ENCODE results near the gene APOBEC3F.
"Not testable (repeated sequence)": the region's sequence is repeated elsewhere in the genome, so short reads cannot be mapped to it uniquely, and the experiment has no call there.

APOBEC3F gene

DNA sequence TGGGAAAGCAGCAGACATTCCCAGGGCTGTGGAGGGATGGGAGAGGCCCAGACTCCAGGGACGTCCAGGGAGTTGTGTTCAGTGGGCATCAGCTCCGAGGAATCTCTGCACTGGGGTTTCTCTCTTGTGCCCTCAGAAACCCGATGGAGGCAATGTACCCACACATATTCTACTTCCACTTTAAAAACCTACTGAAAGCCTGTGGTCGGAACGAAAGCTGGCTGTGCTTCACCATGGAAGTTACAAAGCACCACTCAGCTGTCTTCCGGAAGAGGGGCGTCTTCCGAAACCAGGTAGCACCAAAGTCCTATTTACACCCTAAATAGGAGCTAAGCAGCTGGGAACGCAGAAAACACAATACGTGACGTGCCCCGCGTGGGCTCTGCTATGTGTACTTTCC is 11.4 kb upstream of the APOBEC3F start:
- ATAC-seq = no peak
- TF ChIP-seq CSDC2 (CRISPR knock-in tag; IDR thresholded peaks at IDR 0.05) (no peak), TOX (CRISPR knock-in tag; IDR thresholded peaks at IDR 0.05; ENCODE audit: borderline replicate concordance) (no peak)
- TF ChIP-seq, protein P1, sequence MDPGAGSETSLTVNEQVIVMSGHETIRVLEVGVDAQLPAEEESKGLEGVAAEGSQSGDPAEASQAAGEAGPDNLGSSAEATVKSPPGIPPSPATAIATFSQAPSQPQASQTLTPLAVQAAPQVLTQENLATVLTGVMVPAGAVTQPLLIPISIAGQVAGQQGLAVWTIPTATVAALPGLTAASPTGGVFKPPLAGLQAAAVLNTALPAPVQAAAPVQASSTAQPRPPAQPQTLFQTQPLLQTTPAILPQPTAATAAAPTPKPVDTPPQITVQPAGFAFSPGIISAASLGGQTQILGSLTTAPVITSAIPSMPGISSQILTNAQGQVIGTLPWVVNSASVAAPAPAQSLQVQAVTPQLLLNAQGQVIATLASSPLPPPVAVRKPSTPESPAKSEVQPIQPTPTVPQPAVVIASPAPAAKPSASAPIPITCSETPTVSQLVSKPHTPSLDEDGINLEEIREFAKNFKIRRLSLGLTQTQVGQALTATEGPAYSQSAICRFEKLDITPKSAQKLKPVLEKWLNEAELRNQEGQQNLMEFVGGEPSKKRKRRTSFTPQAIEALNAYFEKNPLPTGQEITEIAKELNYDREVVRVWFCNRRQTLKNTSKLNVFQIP (CRISPR knock-in tag; IDR thresholded peaks at IDR 0.05; ENCODE audit: borderline replicate concordance, low read depth) = no peak

DNA sequence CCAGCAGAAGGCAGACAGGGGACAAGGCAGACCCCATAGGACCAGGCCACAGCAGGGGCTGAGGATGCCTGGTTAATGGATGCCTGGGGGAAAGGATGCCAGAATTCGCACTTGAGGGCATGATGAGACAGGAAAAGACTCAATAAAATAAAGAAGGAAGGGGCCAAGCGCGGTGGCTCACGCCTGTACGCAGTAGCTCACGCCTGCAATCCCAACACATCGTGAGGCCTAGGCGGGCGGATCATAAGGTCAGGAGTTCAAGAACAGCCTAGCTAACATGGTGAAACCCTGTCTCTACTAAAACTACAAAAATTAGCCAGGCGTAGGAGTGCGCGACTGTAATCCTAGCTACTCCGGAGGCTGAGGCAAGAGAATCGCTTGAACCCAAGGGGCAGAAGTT is 10.0 kb upstream of the APOBEC3F start:
- TF ChIP-seq ZC3H10 (CRISPR knock-in tag; IDR thresholded peaks at IDR 0.05) = no peak
- no peak for ATAC-seq

DNA sequence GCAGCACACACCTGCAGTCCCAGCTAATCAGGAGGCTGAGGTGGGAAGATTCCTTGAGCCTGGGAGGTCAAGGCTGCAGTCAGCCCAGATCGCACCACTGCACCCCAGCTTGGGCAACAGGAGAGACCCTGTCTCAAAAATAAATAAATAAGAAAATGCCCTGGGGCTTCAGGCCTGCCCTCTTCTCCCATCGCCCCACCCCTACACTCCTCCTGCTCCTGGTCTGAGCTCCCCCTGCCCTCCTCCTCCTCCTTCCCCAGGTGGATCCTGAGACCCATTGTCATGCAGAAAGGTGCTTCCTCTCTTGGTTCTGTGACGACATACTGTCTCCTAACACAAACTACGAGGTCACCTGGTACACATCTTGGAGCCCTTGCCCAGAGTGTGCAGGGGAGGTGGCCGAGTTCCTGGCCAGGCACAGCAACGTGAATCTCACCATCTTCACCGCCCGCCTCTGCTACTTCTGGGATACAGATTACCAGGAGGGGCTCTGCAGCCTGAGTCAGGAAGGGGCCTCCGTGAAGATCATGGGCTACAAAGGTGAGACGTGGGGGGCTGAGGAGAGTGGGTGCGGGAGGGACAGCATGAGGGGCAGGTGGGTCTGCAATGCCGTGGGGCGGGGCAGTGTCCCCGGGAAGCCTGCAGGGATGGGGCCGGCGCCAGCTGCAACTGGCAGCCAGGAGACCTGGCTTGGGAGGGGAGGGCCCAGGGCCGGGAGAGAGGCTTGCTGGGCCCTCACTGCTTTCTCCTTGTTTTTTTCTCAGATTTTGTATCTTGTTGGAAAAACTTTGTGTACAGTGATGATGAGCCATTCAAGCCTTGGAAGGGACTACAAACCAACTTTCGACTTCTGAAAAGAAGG is 9.0 kb upstream of the APOBEC3F start:
- ATAC-seq = not testable (repeated sequence)

DNA sequence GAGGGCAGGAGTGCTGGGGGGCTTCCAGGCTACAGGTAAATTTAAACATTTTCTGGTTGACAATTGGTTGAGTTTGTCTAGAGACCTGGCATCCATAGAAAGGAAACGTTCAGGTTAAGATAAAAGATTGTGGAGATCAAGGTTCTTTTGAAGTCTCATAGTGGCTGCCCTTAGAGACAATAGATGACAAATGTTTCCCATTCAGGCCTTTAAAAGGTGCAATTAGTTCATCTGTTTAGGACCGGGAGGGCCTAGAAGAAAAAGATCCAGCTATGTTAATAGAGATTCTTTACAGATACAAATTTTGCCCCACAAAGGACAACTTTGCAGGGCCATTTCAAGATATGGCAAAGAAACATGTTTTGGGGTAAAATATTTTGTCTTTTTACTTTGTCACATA is 3.6 kb upstream of the APOBEC3F start:
- ATAC-seq = not testable (repeated sequence)

DNA sequence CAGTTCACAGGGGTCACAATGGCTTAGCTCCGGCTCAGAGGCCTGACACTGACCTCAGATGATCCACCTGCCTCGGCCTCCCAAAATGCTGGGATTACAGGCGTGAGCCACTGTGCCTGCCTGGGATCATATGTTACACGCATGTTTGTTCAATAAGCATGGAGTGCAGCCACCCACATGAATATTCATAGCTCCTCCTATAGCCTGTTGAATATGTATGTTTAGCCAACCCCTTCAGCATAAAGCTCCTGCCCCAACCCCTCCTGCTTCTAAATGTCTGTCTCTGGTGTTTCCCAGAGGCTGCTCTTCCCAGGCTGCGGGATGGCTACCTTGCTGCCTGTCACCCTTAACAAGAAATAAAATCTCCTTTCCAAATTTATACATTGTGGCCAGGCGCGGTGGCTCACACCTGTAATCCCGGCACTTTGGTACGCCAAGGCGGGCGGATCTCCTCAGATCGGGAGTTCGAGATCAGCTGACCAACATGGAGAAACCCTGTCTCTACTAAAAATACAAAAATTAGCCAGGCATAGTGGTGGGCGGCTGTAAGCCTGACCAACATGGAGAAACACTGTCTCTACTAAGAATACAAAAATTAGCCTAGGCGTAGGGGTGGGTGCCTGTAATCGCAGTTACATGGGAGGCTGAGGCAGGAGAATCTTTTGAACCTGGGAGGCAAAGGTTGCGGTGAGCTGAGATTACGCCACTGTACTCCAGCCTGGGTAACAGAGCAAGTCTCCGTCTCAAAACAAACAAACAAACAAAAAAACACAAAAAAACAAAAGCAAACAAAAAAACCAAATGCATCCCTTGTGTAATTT is 1.1 kb upstream of the APOBEC3F start:
- TF ChIP-seq ZNF70 (CRISPR knock-in tag; IDR thresholded peaks at IDR 0.05) (no peak), CSDC2 (CRISPR knock-in tag; IDR thresholded peaks at IDR 0.05) (no peak), ZC3H10 (CRISPR knock-in tag; IDR thresholded peaks at IDR 0.05) (no peak), OSR1 (CRISPR knock-in tag; IDR thresholded peaks at IDR 0.05) (no peak), ARNTL (CRISPR knock-in tag; IDR thresholded peaks at IDR 0.05; ENCODE audit: borderline replicate concordance, low read depth) (no peak), ZNF565 (CRISPR knock-in tag; conservative IDR thresholded peaks at IDR 0.05; ENCODE audit: low read depth) (no peak), ZFP30 (CRISPR knock-in tag; IDR thresholded peaks at IDR 0.05) (no peak), GLIS3 (CRISPR knock-in tag; IDR thresholded peaks at IDR 0.05) (no peak), PPARA (CRISPR knock-in tag; IDR thresholded peaks at IDR 0.05; ENCODE audit: borderline replicate concordance) (no peak)
- TF ChIP-seq, protein P2, sequence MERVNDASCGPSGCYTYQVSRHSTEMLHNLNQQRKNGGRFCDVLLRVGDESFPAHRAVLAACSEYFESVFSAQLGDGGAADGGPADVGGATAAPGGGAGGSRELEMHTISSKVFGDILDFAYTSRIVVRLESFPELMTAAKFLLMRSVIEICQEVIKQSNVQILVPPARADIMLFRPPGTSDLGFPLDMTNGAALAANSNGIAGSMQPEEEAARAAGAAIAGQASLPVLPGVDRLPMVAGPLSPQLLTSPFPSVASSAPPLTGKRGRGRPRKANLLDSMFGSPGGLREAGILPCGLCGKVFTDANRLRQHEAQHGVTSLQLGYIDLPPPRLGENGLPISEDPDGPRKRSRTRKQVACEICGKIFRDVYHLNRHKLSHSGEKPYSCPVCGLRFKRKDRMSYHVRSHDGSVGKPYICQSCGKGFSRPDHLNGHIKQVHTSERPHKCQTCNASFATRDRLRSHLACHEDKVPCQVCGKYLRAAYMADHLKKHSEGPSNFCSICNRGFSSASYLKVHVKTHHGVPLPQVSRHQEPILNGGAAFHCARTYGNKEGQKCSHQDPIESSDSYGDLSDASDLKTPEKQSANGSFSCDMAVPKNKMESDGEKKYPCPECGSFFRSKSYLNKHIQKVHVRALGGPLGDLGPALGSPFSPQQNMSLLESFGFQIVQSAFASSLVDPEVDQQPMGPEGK (CRISPR knock-in tag; IDR thresholded peaks at IDR 0.05; ENCODE audit: borderline replicate concordance) = no peak
- TF ChIP-seq, protein P1 (CRISPR knock-in tag; IDR thresholded peaks at IDR 0.05; ENCODE audit: borderline replicate concordance, low read depth) = no peak
- TF ChIP-seq, protein P3, sequence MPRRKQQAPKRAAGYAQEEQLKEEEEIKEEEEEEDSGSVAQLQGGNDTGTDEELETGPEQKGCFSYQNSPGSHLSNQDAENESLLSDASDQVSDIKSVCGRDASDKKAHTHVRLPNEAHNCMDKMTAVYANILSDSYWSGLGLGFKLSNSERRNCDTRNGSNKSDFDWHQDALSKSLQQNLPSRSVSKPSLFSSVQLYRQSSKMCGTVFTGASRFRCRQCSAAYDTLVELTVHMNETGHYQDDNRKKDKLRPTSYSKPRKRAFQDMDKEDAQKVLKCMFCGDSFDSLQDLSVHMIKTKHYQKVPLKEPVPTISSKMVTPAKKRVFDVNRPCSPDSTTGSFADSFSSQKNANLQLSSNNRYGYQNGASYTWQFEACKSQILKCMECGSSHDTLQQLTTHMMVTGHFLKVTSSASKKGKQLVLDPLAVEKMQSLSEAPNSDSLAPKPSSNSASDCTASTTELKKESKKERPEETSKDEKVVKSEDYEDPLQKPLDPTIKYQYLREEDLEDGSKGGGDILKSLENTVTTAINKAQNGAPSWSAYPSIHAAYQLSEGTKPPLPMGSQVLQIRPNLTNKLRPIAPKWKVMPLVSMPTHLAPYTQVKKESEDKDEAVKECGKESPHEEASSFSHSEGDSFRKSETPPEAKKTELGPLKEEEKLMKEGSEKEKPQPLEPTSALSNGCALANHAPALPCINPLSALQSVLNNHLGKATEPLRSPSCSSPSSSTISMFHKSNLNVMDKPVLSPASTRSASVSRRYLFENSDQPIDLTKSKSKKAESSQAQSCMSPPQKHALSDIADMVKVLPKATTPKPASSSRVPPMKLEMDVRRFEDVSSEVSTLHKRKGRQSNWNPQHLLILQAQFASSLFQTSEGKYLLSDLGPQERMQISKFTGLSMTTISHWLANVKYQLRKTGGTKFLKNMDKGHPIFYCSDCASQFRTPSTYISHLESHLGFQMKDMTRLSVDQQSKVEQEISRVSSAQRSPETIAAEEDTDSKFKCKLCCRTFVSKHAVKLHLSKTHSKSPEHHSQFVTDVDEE (CRISPR knock-in tag; IDR thresholded peaks at IDR 0.05) = no peak
- TF ChIP-seq, protein P4, sequence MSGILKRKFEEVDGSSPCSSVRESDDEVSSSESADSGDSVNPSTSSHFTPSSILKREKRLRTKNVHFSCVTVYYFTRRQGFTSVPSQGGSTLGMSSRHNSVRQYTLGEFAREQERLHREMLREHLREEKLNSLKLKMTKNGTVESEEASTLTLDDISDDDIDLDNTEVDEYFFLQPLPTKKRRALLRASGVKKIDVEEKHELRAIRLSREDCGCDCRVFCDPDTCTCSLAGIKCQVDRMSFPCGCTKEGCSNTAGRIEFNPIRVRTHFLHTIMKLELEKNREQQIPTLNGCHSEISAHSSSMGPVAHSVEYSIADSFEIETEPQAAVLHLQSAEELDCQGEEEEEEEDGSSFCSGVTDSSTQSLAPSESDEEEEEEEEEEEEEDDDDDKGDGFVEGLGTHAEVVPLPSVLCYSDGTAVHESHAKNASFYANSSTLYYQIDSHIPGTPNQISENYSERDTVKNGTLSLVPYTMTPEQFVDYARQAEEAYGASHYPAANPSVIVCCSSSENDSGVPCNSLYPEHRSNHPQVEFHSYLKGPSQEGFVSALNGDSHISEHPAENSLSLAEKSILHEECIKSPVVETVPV (CRISPR knock-in tag; IDR thresholded peaks at IDR 0.05) = no peak
- no peak for ATAC-seq

DNA sequence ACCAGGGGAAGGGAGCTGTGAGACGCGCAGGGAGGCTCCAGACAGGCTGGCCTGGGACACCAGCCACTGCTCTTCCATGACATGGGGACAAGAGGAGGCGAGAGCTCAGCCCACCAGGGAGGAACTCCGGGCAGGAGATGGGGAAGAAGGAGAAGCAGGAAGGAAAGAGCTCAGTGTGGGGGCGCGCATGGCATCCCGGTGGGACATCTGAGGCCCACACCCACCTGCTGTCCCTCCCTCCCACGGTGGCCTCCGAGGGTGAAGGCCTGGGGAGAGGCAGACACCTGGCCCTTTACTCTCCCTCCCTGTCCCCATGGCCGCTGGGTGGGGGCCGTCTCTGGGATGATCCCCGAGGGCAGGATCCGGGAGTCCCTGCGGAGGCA is 518 bp upstream of the APOBEC3F start:
- ATAC-seq = not testable (repeated sequence)

Data from SK-N-SH treated with all-trans-retinoic acid at 6 μM for 48 hours (cell line).